Stimulated activated CD8-positive, alpha-beta memory T cell treated with anti-CD3 and anti-CD28 coated beads, Interleukin-4, amount 100 ng/mL, for 4 hours (primary cell): ENCODE data around the gene CUL1.

ENCODE experiments used
- DNase-seq, 2 donors: peaks; one replicate each; pipeline ENCODE4 v3.0.0-alpha.2; 2020; ENCODE audit warnings: low read depth in 2 of 2, low spot score in 1 of 2

Gene CUL1

DNA sequence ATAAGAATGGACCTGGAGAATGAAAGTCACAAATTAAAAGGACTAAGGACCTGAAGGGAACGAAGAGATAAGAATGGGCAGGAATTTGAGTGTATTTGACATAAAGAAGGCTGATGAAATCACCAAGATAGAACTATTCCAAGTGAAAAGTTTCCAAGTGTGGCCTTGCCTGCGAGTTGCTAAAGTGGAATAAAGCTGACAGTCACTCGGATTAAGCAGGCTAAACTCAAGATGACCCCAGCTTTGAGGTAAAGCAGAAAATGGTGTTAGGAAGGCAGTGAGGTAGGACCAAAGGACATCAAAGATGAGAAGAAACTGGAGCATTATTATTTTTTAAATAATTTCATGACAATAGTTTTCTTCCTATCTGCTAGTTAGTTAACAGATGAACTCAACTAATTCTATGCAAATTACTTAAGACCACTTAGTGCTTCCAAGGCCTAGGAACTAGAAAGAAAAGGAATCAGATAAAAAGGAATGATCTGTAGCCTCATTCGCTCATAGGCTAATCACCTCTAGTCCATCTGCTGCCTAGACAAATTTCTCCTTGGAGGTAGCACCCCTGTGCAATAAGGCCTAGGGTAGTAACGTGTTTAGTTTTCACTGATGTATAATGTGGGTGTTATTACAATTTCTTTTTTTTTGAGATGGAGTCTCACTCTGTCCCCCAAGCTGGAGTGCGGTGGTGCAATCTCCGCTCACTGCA is 150.8 kb downstream of the CUL1 start:
- no peak for DNase-seq

DNA sequence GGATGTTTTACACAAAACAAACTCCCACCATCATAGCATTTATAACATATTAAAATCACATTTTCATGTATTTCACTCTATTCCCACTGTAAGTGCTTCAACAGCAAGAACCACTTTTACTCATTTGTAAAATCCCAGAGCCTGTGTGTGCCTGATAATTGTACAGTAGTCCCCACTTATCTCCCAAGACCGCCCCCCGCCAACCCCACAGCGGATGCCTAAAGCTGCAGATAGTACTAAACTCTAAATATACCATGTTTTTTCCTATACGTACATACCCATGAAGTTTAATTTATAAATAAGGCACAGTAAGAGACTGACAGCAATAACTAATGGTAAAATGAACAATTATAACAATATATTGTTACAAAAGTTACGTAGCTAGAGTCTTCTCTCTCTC is 151.9 kb downstream of the CUL1 start:
- DNase-seq = no peak
